IMR-90 (cell line): ENCODE data around the gene CARD8. TPM values are rescaled to one million over a fixed set of nuclear protein-coding genes. Genes with fewer than 3 reads are reported as not detected.

Experiments
- ATAC-seq: fragments of 200-7000 bp; cut with Tn5 transposase; 2 replicates; pipeline ENCODE4 v1.9.1; 2020; ENCODE audit warnings: low read depth, mild to moderate bottlenecking, moderate library complexity
- BruUV-seq: library from RNA; stranded (reverse); fragments of 400-500 nt; replicated peaks from 2 replicates; lab custom pipeline; 2021; lab: Mats Ljungman, UMichigan
- CTCF ChIA-PET: fragments of 300-600 bp; formaldehyde crosslinking; extraction: SDS; loops from one replicate; lab custom pipeline; 2021; ENCODE audit warnings: antibody characterized with exemption; lab: Yijun Ruan, JAX
- POLR2A ChIA-PET: fragments of 300-600 bp; sonication (Branson Sonifier 250); formaldehyde crosslinking; loops from one replicate; lab custom pipeline; 2022; ENCODE audit warnings: antibody characterized with exemption; ENCODE audit not compliant: unreplicated experiment; lab: Charles Lee
- DNase-seq: peaks from one replicate; pipeline ENCODE4 v3.0.0; 2013
- H2AFZ ChIP-seq: replicated peaks from 2 replicates; pipeline ENCODE3; 2013; ENCODE audit warnings: low read length, mild to moderate bottlenecking; ENCODE audit not compliant: poor library complexity
- H2AK5ac ChIP-seq: 2 replicates; pipeline ENCODE4 v1.6.1; 2013; ENCODE audit warnings: low read depth, low read length, inconsistent platforms
- H2AK9ac ChIP-seq: replicated peaks from 2 replicates; pipeline ENCODE3; 2013; ENCODE audit warnings: mild to moderate bottlenecking, low read depth, low read length, moderate library complexity; ENCODE audit not compliant: poor library complexity
- H2BK120ac ChIP-seq: 2 replicates; pipeline ENCODE4 v1.6.1; 2013; ENCODE audit warnings: low read depth, low read length, inconsistent platforms
- H2BK15ac ChIP-seq: 3 replicates; pipeline ENCODE4 v1.6.1; 2013; ENCODE audit warnings: low read depth, low read length, inconsistent platforms
- H2BK20ac ChIP-seq: 2 replicates; pipeline ENCODE4 v1.6.1; 2013; ENCODE audit warnings: low read depth, mild to moderate bottlenecking, inconsistent platforms, low read length, moderate library complexity
- H2BK5ac ChIP-seq: 2 replicates; pipeline ENCODE4 v1.6.1; 2013; ENCODE audit warnings: mild to moderate bottlenecking, low read depth, low read length, inconsistent platforms; ENCODE audit not compliant: poor library complexity, severe bottlenecking
- H3K14ac ChIP-seq: replicated peaks from 2 replicates; pipeline ENCODE4 v1.6.1; 2013; ENCODE audit warnings: low read depth, low read length, inconsistent platforms
- H3K18ac ChIP-seq: 2 replicates; pipeline ENCODE4 v1.6.1; 2013; ENCODE audit warnings: low read depth, low read length, control low read depth
- H3K23ac ChIP-seq: 2 replicates; pipeline ENCODE4 v1.6.1; 2013; ENCODE audit warnings: low read depth, low read length, inconsistent platforms
- H3K27ac ChIP-seq: 2 replicates; pipeline ENCODE4 v1.5.1; 2013; ENCODE audit warnings: mild to moderate bottlenecking, control low read depth, low read length; ENCODE audit not compliant: insufficient read depth
- H3K27me3 ChIP-seq: 2 replicates; pipeline ENCODE4 v1.6.1; 2013; ENCODE audit warnings: low read length; ENCODE audit not compliant: control insufficient read depth, insufficient read depth
- H3K36me3 ChIP-seq: 2 replicates; pipeline ENCODE4 v1.6.1; 2013; ENCODE audit warnings: low read length, mixed read lengths; ENCODE audit not compliant: control insufficient read depth, insufficient read depth
- H3K4ac ChIP-seq: 2 replicates; pipeline ENCODE4 v1.6.1; 2013; ENCODE audit warnings: low read depth, low read length, inconsistent platforms
- H3K4me1 ChIP-seq: 2 replicates; pipeline ENCODE4 v1.6.1; 2013; ENCODE audit warnings: low read length, mixed read lengths; ENCODE audit not compliant: control insufficient read depth, insufficient read depth
- H3K4me2 ChIP-seq: 2 replicates; pipeline ENCODE4 v1.6.1; 2013; ENCODE audit warnings: low read depth, mild to moderate bottlenecking, control low read depth, low read length, moderate library complexity
- H3K4me3 ChIP-seq: 2 replicates; pipeline ENCODE4 v1.5.1; 2013; ENCODE audit warnings: low read depth, mild to moderate bottlenecking, control low read depth, low read length, moderate library complexity; ENCODE audit not compliant: insufficient read depth
- H3K56ac ChIP-seq: 2 replicates; pipeline ENCODE4 v1.6.1; 2013; ENCODE audit warnings: low read length, inconsistent platforms; ENCODE audit not compliant: insufficient read depth; ENCODE audit errors: extremely low read depth
- H3K79me1 ChIP-seq, 2 experiments: 2 replicates each; pipeline ENCODE4 v1.6.1; 2013; ENCODE audit warnings: low read length in 2 of 2, inconsistent platforms in 1 of 2, low read depth in 1 of 2
- H3K9ac ChIP-seq: 2 replicates; pipeline ENCODE4 v1.6.1; 2013; ENCODE audit warnings: low read depth, low read length, control low read depth
- H3K9me1 ChIP-seq: 2 replicates; pipeline ENCODE4 v1.6.1; 2013; ENCODE audit warnings: low read length, inconsistent platforms; ENCODE audit not compliant: insufficient read depth
- H3K9me3 ChIP-seq: 2 replicates; pipeline ENCODE4 v1.6.1; 2013; ENCODE audit warnings: low read length; ENCODE audit not compliant: control insufficient read depth, insufficient read depth
- H4K20me1 ChIP-seq: 2 replicates; pipeline ENCODE4 v1.6.1; 2013; ENCODE audit warnings: low read length, inconsistent platforms; ENCODE audit not compliant: insufficient read depth
- H4K5ac ChIP-seq: 2 replicates; pipeline ENCODE4 v1.6.1; 2013; ENCODE audit warnings: mild to moderate bottlenecking, low read depth, low read length, control low read depth
- H4K8ac ChIP-seq, 2 experiments: 2 replicates each; pipeline ENCODE4 v1.6.1; 2013; ENCODE audit warnings: low read depth in 2 of 2, low read length in 2 of 2, control low read depth in 1 of 2, inconsistent platforms in 1 of 2
- H4K91ac ChIP-seq: 2 replicates; pipeline ENCODE4 v1.6.1; 2013; ENCODE audit warnings: low read depth, low read length, inconsistent platforms; ENCODE audit not compliant: insufficient read depth
- BHLHE40 ChIP-seq: fragments of 150-350 bp; IDR thresholded peaks from 2 replicates; pipeline ENCODE4 v1.6.1; 2016; ENCODE audit warnings: mild to moderate bottlenecking, low read depth, low read length
- CEBPB ChIP-seq: IDR thresholded peaks from 2 replicates; pipeline ENCODE4 v1.6.1; 2012; ENCODE audit warnings: low read depth, low read length, improper control_type of control experiment
- CHD1 ChIP-seq: IDR thresholded peaks from 2 replicates; pipeline ENCODE4 v1.6.1; 2012; ENCODE audit warnings: low read depth, low read length, improper control_type of control experiment
- CTCF ChIP-seq: conservative IDR thresholded peaks from 2 replicates; pipeline ENCODE4 v1.5.1; 2012; ENCODE audit warnings: mild to moderate bottlenecking, low read depth, low read length, improper control_type of control experiment
- ELK1 ChIP-seq: fragments of 150-350 bp; IDR thresholded peaks from 2 replicates; pipeline ENCODE4 v1.6.1; 2016; ENCODE audit warnings: low read depth, mild to moderate bottlenecking, low read length, moderate library complexity, borderline replicate concordance
- FOS ChIP-seq: fragments of 150-350 bp; IDR thresholded peaks from 2 replicates; pipeline ENCODE4 v1.6.1; 2016; ENCODE audit warnings: low read depth, low read length
- MAFK ChIP-seq: IDR thresholded peaks from 2 replicates; pipeline ENCODE4 v1.6.1; 2012; ENCODE audit warnings: low read depth, low read length, improper control_type of control experiment
- MAZ ChIP-seq: IDR thresholded peaks from 2 replicates; pipeline ENCODE4 v1.6.1; 2012; ENCODE audit warnings: low read depth, mild to moderate bottlenecking, low read length, improper control_type of control experiment, moderate library complexity, borderline replicate concordance
- MXI1 ChIP-seq: IDR thresholded peaks from 2 replicates; pipeline ENCODE4 v1.6.1; 2012; ENCODE audit warnings: low read depth, mild to moderate bottlenecking, low read length, moderate library complexity, borderline replicate concordance
- NFE2L2 ChIP-seq: fragments of 150-350 bp; IDR thresholded peaks from 2 replicates; pipeline ENCODE4 v1.6.1; 2016; ENCODE audit warnings: low read depth, mild to moderate bottlenecking, low read length
- POLR2A ChIP-seq: IDR thresholded peaks from 2 replicates; pipeline ENCODE4 v1.6.1; 2012; ENCODE audit warnings: mild to moderate bottlenecking, low read depth, low read length
- RAD21 ChIP-seq: IDR thresholded peaks from 2 replicates; pipeline ENCODE4 v1.6.1; 2012; ENCODE audit warnings: low read length, improper control_type of control experiment
- RCOR1 ChIP-seq: IDR thresholded peaks from 2 replicates; pipeline ENCODE4 v1.6.1; 2012; ENCODE audit warnings: mild to moderate bottlenecking, low read length, improper control_type of control experiment; ENCODE audit not compliant: insufficient replicate concordance
- RFX5 ChIP-seq: IDR thresholded peaks from 2 replicates; pipeline ENCODE4 v1.8.0; 2012; ENCODE audit warnings: low read depth, mild to moderate bottlenecking, low read length, moderate library complexity
- SMC3 ChIP-seq: fragments of 150-350 bp; IDR thresholded peaks from 2 replicates; pipeline ENCODE4 v1.6.1; 2016; ENCODE audit warnings: low read depth, mild to moderate bottlenecking, antibody characterized with exemption, low read length, moderate library complexity
- WGBS, 2 experiments: methylation state at CpG; one replicate each; pipeline versions ENCODE4 v1.1.5 to v1.1.7; 2013; ENCODE audit warnings: missing lambda C conversion rate in 2 of 2; ENCODE audit not compliant: insufficient read length in 1 of 2; ENCODE audit errors: extremely low coverage in 2 of 2; 5-methylcytosine and 5-hydroxymethylcytosine counted together
- dilution Hi-C: fragments of 300-500 bp; cut with HindIII; formaldehyde crosslinking; loops from one replicate; pipeline ENCODE4 v1.14.3; 2018; ENCODE audit warnings: low sequenced_read_pairs; ENCODE audit not compliant: unreplicated experiment
- in situ Hi-C: fragments of 300-500 bp; cut with MboI; formaldehyde crosslinking; loops from 3 replicates; pipeline ENCODE4 v1.14.3; 2019; ENCODE audit warnings: low sequenced_read_pairs, inconsistent platforms, mixed read lengths
- intact Hi-C: fragments of 100-400 bp; cut with micrococcal nuclease; formaldehyde crosslinking; loops from 2 replicates; pipeline ENCODE4 v1.10.0; 2022
- polyA plus RNA-seq, 3 experiments: library from polyadenylated mRNA; depleted of rRNA; stranded (reverse); fragments of >200 nt; gene quantifications; 2 replicates each; pipeline ENCODE4 v1.2.3, GENCODE V29; 2012; ENCODE audit warnings: low replicate concordance in 1 of 3
- total RNA-seq: library from RNA; depleted of rRNA; stranded (reverse); fragments of >200 nt; gene quantifications from 2 replicates; pipeline ENCODE4 v1.2.3, GENCODE V29; 2012
- TF ChIP-seq, protein P1 (sequence below): fragments of 150-350 bp; IDR thresholded peaks from 2 replicates; pipeline ENCODE4 v1.6.1; 2017; ENCODE audit warnings: mild to moderate bottlenecking, antibody characterized with exemption, low read length, low read depth

CARD8 gene
- total and polyA plus RNA-seq, 2 of the 4 experiments (the other 2 are of a cell fraction): 11.3 to 15.5 TPM

DNA sequence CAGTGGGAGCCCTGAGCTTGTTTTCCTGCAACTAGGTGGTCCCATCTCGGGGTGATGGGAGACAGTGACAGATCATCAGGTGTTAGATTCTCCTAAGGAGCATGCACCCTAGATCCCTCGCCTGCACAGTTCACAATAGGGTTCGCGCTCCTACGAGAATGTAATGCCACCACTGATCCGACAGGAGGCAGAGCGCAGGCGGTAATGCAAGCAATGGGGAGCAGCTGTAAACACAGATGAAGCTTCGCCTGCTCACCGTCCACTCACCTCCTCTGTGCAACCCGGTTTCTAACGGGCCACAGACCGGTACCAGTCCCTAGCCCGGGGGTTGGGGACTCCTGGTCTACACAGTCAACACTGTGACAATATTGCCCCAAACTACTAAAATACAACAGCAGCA lies 38.8 kb downstream of the CARD8 start:
- H3K14ac ChIP-seq: no peak overlapping the region
- no peak overlapping the region for H2AFZ ChIP-seq
- H3K79me1 ChIP-seq: no peaks in the 10 kb centered on the region
- H3K56ac ChIP-seq: no peak overlapping the region
- H4K20me1 ChIP-seq: no peaks in the 10 kb centered on the region
- H2AK9ac ChIP-seq: no peak overlapping the region
- no TSS peak for BruUV-seq
- no peak overlapping the region for H2BK15ac ChIP-seq
- ATAC-seq: no peak
- H2BK120ac ChIP-seq: no peak overlapping the region
- POLR2A ChIA-PET: no interaction called here
- no peak overlapping the region for H4K8ac ChIP-seq
- H4K5ac ChIP-seq: no peak overlapping the region
- H3K9me3 ChIP-seq: no peaks in the 10 kb centered on the region
- no peak overlapping the region for H3K4me2 ChIP-seq
- H3K9me1 ChIP-seq: peaks cover 9% of the 10 kb centered on the region
- no peak overlapping the region for H3K23ac ChIP-seq
- H4K91ac ChIP-seq: no peak overlapping the region
- H3K18ac ChIP-seq: no peak overlapping the region
- no peak overlapping the region for H3K4me3 ChIP-seq
- WGBS, 2 experiments: 76% methylated on average over 6 of the region's 14 CpGs; no CpG with 5 or more reads in 1 of the 2 experiments
- dilution Hi-C loops (no loop called here), intact Hi-C loops (no loop called here), in situ Hi-C loops (no loop called here)
- H3K4ac ChIP-seq: no peak overlapping the region
- H2AK5ac ChIP-seq: no peak overlapping the region
- TF ChIP-seq CHD1 (no peak), CTCF (no peak), SMC3 (no peak), RFX5 (no peak), POLR2A (no peak), MXI1 (no peak), FOS (no peak), RCOR1 (no peak), BHLHE40 (no peak), MAFK (no peak), MAZ (no peak), NFE2L2 (no peak), ELK1 (no peak), CEBPB (no peak), RAD21 (no peak)
- TF ChIP-seq, protein P1, sequence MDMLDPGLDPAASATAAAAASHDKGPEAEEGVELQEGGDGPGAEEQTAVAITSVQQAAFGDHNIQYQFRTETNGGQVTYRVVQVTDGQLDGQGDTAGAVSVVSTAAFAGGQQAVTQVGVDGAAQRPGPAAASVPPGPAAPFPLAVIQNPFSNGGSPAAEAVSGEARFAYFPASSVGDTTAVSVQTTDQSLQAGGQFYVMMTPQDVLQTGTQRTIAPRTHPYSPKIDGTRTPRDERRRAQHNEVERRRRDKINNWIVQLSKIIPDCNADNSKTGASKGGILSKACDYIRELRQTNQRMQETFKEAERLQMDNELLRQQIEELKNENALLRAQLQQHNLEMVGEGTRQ: no peak
- DNase-seq: no peak
- no peak overlapping the region for H2BK20ac ChIP-seq
- H3K27me3 ChIP-seq: no peaks in the 10 kb centered on the region
- H3K9ac ChIP-seq: no peak overlapping the region
- no peak overlapping the region for H2BK5ac ChIP-seq
- H3K4me1 ChIP-seq: peaks cover 2% of the 10 kb centered on the region; the same call in 1 of the 2 replicates
- 0 out of 2 replicates have a peak, but pooled peaks cover 2% of the 10 kb centered on the region for H3K36me3 ChIP-seq
- CTCF ChIA-PET: no interaction called here
- no peak overlapping the region for H3K27ac ChIP-seq
